SJCRH30 (cell line): ENCODE results near the gene PRR29. TPM values are rescaled to one million over a fixed set of nuclear protein-coding genes. Genes with fewer than 3 reads are reported as not detected.

Experiments used
- DNase-seq, 2 experiments: peaks; one replicate each; pipeline ENCODE4 v3.0.0-alpha.2; 2015 to 2020
- H3K27ac ChIP-seq: fragments of 250-450 bp; sonication (Bioruptor Pico); 2 replicates; pipeline ENCODE4 v1.5.1; 2020; ENCODE audit warnings: mild to moderate bottlenecking, moderate library complexity
- H3K27me3 ChIP-seq: fragments of 250-450 bp; sonication (Bioruptor Pico); 2 replicates; pipeline ENCODE4 v1.5.1; 2020; ENCODE audit warnings: mild to moderate bottlenecking, moderate library complexity
- H3K36me3 ChIP-seq: fragments of 250-450 bp; sonication (Bioruptor Pico); 2 replicates; pipeline ENCODE4 v1.5.1; 2020; ENCODE audit warnings: mild to moderate bottlenecking, moderate library complexity
- H3K4me1 ChIP-seq: fragments of 250-450 bp; sonication (Bioruptor Pico); 2 replicates; pipeline ENCODE4 v1.5.1; 2020; ENCODE audit warnings: mild to moderate bottlenecking, moderate library complexity
- H3K4me3 ChIP-seq: fragments of 250-450 bp; sonication (Bioruptor Pico); 2 replicates; pipeline ENCODE4 v1.5.1; 2020; ENCODE audit warnings: mild to moderate bottlenecking, moderate library complexity
- H3K9me3 ChIP-seq: fragments of 250-450 bp; sonication (Bioruptor Pico); replicated peaks from 2 replicates; pipeline ENCODE4 v1.5.1; 2020; ENCODE audit warnings: mild to moderate bottlenecking, moderate library complexity
- total RNA-seq: library from RNA; depleted of rRNA; stranded (reverse); fragments of >200 nt; shearing (Covaris generic); gene quantifications from 2 replicates; pipeline ENCODE4 v1.2.3, GENCODE V29; 2014; rRNA removed

PRR29 gene
- total RNA-seq, 1 experiment from 2014 or later, result 0.12 TPM

DNA sequence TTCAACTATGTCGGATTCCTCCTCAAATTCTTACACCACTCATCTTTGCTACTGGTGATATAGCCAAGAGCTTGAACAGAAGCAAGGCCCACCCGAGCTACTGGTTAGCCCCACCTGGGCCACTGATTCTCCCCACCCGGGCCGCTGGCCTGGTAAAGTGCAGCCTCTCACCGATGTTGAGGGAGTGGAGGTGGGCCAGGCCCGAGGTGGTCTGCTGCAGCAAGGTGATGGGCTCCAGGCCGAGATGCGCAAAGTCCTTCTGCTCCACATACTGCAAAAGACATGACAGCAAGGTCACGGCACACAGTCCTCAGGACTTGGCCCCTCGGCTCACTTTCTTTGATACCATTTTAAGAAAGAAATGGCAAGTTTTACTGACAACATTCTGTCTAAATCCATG lies 55.0 kb downstream of the PRR29 start:
- Histone ChIP-seq H3K4me1 (no peaks in the 10 kb centered on the region), H3K9me3 (no peaks in the 10 kb centered on the region), H3K4me3 (no peak overlapping the region), H3K36me3 (no peaks in the 10 kb centered on the region; the same call in 1 of the 2 replicates), H3K27me3 (no peaks in the 10 kb centered on the region), H3K27ac (no peak overlapping the region)
- no peak for DNase-seq

Other genes starting within 250 kb of the PRR29 start
- 49.8 and 54.9 TPM in 2 replicates for gene CCDC47, start 224.8 kb upstream of the PRR29 start, total RNA-seq
- gene DDX42, start 224.2 kb upstream of the PRR29 start, total RNA-seq, result 64.5 and 78.7 TPM in 2 replicates
- gene PSMC5, start 170.9 kb upstream of the PRR29 start, total RNA-seq, result 52.7 and 64.8 TPM in 2 replicates
- 34.9 and 35.1 TPM in 2 replicates for gene FTSJ3, start 170.7 kb upstream of the PRR29 start, total RNA-seq
- gene SMARCD2, start 155.7 kb upstream of the PRR29 start, total RNA-seq, result 35.7 and 38.5 TPM in 2 replicates
- not detected in 2 replicates for gene CSH2, start 124.7 kb upstream of the PRR29 start, total RNA-seq
- not detected in 2 replicates for gene GH2, start 116.4 kb upstream of the PRR29 start, total RNA-seq
- gene CSH1, start 101.8 kb upstream of the PRR29 start, total RNA-seq, result not detected in 2 replicates
- not detected in 2 replicates for gene CSHL1, start 87.1 kb upstream of the PRR29 start, total RNA-seq
- not detected in 2 replicates for gene GH1, start 79.5 kb upstream of the PRR29 start, total RNA-seq
- 0.48 and 1.2 TPM in 2 replicates for gene CD79B, start 66.0 kb upstream of the PRR29 start, total RNA-seq
- 12.4 and 14.3 TPM in 2 replicates for gene SCN4A, start 25.4 kb upstream of the PRR29 start, total RNA-seq
- gene ICAM2, start 22.3 kb downstream of the PRR29 start, total RNA-seq, result 0.33 and 0.43 TPM in 2 replicates
- 2.2 and 3.8 TPM in 2 replicates for gene ERN1, start 131.8 kb downstream of the PRR29 start, total RNA-seq